HT-29 (cell line): ENCODE data around the gene GPR108. TPM values are rescaled to one million over a fixed set of nuclear protein-coding genes. Genes with fewer than 3 reads are reported as not detected.

Experiments
- total RNA-seq: library from RNA; depleted of rRNA; stranded (reverse); fragments of >200 nt; shearing (Covaris generic); gene quantifications from 2 replicates; pipeline ENCODE4 v1.2.3, GENCODE V29; 2014; rRNA removed

GPR108 gene
- total RNA-seq, 1 experiment from 2014 or later, result 74.2 TPM

Other genes starting within 250 kb of the GPR108 start
- gene TUBB4A, start 235.3 kb downstream of the GPR108 start, total RNA-seq, result not detected in 2 replicates
- gene TNFSF9, start 206.6 kb downstream of the GPR108 start, total RNA-seq, result 3.0 and 3.1 TPM in 2 replicates
- not detected in 2 replicates for gene CD70, start 146.4 kb downstream of the GPR108 start, total RNA-seq
- gene TNFSF14, start 67.4 kb downstream of the GPR108 start, total RNA-seq, result not detected in 2 replicates
- gene C3, start 16.9 kb downstream of the GPR108 start, total RNA-seq, result 0.64 TPM in 1 of 2 replicates, not detected in the other
- 63.7 and 65.7 TPM in 2 replicates for gene TRIP10, start 2.1 kb upstream of the GPR108 start, total RNA-seq
- gene SH2D3A, start 29.9 kb upstream of the GPR108 start, total RNA-seq, result 110 and 119 TPM in 2 replicates
- 0.15 and 0.57 TPM in 2 replicates for gene VAV1, start 35.1 kb upstream of the GPR108 start, total RNA-seq
- gene ADGRE1, start 150.0 kb upstream of the GPR108 start, total RNA-seq, result not detected in 2 replicates